ENCODE results near the gene LONP1. TPM values are rescaled to one million over a fixed set of nuclear protein-coding genes. Genes with fewer than 3 reads are reported as not detected.

LONP1 gene
- total RNA-seq, 4 donors from 2014 or later: 40.9 to 81.7 (median 61.2) TPM

DNA sequence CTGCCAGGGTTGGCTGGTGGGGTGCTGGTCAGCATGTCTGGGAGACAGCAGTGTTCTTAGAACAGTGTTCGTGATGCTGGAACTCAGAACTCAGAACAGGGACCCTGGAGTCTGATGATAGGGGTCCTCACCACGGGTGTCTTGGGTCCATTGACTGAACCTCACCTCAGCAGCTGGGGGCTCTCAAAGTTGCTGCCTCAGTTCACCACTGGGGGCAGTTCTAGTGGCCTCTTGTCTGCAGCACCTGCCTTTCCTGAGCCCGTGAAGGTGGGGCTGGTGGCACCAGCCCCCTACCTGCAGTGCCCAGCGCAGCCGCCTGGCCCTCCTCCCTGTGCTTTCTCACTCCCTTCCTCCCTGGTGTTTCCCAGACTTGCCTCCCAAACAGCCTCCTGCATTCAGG lies 68.6 kb downstream of the LONP1 start:
- WGBS, 2 donors: 96 to 98% methylated on average over 4 to 5 of the region's 5 CpGs
- TF ChIP-seq, protein P1, sequence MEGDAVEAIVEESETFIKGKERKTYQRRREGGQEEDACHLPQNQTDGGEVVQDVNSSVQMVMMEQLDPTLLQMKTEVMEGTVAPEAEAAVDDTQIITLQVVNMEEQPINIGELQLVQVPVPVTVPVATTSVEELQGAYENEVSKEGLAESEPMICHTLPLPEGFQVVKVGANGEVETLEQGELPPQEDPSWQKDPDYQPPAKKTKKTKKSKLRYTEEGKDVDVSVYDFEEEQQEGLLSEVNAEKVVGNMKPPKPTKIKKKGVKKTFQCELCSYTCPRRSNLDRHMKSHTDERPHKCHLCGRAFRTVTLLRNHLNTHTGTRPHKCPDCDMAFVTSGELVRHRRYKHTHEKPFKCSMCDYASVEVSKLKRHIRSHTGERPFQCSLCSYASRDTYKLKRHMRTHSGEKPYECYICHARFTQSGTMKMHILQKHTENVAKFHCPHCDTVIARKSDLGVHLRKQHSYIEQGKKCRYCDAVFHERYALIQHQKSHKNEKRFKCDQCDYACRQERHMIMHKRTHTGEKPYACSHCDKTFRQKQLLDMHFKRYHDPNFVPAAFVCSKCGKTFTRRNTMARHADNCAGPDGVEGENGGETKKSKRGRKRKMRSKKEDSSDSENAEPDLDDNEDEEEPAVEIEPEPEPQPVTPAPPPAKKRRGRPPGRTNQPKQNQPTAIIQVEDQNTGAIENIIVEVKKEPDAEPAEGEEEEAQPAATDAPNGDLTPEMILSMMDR (IDR thresholded peaks at IDR 0.05): no peak
- TF ChIP-seq POLR2A (IDR thresholded peaks at IDR 0.05): no peak
- DNase-seq (ENCODE audit: low spot score in 2 of 2): no peak
- intact Hi-C loops (cut with DNase I; ENCODE audit: low total_unique reads): no loop called here
- H3K4me3 ChIP-seq (ENCODE audit: low read depth, poor library complexity, severe bottlenecking): no peak overlapping the region

- H3K4me3 ChIP-seq (ENCODE audit: low read depth, poor library complexity, severe bottlenecking): no peak overlapping the region
- WGBS, 2 donors: 91 to 92% methylated on average over 11 of the region's 11 CpGs
- TF ChIP-seq, protein P1 (IDR thresholded peaks at IDR 0.05): no peak
- TF ChIP-seq POLR2A (IDR thresholded peaks at IDR 0.05): no peak
- no peak for DNase-seq (ENCODE audit: low spot score in 2 of 2)
- intact Hi-C loops (cut with DNase I; ENCODE audit: low total_unique reads): no loop called here
Observed at GRCh38 chr19:5648464-5648863, 71.5 kb downstream of the LONP1 start.

DNA sequence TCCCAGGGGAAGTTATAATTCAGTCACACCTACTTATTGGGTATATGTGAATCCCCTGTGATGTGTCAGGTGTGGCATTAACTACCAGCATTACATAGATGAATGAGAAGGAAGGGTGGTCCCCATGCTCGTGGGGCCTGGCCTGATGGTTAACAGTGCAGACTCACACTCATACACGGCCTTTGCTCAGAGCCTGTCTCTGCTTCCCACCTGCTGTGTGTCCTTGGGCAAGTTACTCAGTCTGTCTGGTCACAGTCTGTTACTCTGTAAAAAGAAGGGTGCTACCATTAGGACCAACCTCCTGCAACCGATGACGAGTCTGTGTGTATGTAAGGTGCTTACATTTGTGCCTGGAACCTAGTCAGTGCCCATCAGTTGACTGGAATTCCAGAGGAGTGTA lies 73.2 kb downstream of the LONP1 start:
- WGBS, 2 donors: 88 to 94% methylated on average over 4 of the region's 4 CpGs
- intact Hi-C loops (cut with DNase I; ENCODE audit: low total_unique reads): no loop called here
- DNase-seq (ENCODE audit: low spot score in 2 of 2): no peak
- no peak overlapping the region for H3K4me3 ChIP-seq (ENCODE audit: low read depth, poor library complexity, severe bottlenecking)
- TF ChIP-seq, protein P1 (IDR thresholded peaks at IDR 0.05): no peak
- TF ChIP-seq POLR2A (IDR thresholded peaks at IDR 0.05): no peak

DNA sequence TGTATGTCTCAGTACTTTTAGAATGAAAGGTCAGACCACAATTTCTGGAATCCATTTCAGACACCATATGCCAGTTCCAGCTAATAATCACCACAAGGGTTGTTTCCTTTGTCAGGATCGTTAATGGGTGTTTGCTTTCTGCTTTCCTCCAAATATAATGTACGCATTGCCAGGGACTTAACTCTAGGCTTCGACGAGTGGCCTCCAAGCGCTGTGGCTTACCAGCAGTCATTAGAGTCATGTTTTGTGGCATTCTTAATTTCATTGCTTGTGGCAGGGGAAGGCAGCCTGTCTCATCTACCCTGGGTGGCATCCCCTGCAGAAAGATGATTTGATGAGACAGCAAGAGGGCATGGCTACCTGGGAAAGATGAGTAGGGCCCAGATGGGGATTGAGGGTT lies 74.5 kb downstream of the LONP1 start:
- TF ChIP-seq, protein P1 (IDR thresholded peaks at IDR 0.05): no peak
- no peak for TF ChIP-seq POLR2A (IDR thresholded peaks at IDR 0.05)
- 77 to 93% methylated on average over 5 of the region's 5 CpGs for WGBS, 2 donors
- intact Hi-C loops (cut with DNase I; ENCODE audit: low total_unique reads): no loop called here
- no peak for DNase-seq (ENCODE audit: low spot score in 2 of 2)
- no peak overlapping the region for H3K4me3 ChIP-seq (ENCODE audit: low read depth, poor library complexity, severe bottlenecking)

DNA sequence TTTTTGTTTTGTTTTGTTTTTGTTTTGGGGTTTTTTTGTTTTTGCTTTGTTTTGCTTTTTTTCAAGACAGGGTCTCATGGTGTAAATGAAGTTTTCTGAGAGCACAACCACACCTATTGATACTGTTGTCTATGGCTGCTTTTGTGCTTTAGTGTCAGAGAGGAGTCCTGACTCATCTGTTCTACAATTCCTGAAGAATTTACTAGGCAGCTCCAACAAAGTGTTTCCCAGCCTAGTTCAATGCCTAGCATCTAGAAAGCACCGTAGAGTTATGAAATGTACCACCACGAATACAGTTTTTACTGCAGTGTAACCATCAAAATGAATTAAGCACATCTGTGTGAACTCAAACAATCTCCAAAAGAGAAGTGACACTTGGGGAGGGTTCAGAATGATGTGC lies 75.9 kb downstream of the LONP1 start:
- WGBS, 2 donors: 80 to 85% methylated on average over 2 of the region's 2 CpGs
- H3K4me3 ChIP-seq (ENCODE audit: low read depth, poor library complexity, severe bottlenecking): no peak overlapping the region
- intact Hi-C loops (cut with DNase I; ENCODE audit: low total_unique reads): no loop called here
- TF ChIP-seq, protein P1 (IDR thresholded peaks at IDR 0.05): no peak
- DNase-seq (ENCODE audit: low spot score in 2 of 2): peak in 1 of 2 donors; percentile 14

GRCh38 chr19:5643060-5643459 lies 76.9 kb downstream of the LONP1 start:
- peak in 1 of 2 donors; percentile 13 for DNase-seq (ENCODE audit: low spot score in 2 of 2)
- TF ChIP-seq, protein P1 (IDR thresholded peaks at IDR 0.05): no peak
- no peak for TF ChIP-seq POLR2A (IDR thresholded peaks at IDR 0.05)
- intact Hi-C loops (cut with DNase I; ENCODE audit: low total_unique reads): no loop called here
- no peak overlapping the region for H3K4me3 ChIP-seq (ENCODE audit: low read depth, poor library complexity, severe bottlenecking)
- WGBS, 2 donors: 90 to 93% methylated on average over 4 of the region's 4 CpGs

Measured in lower leg skin (tissue), 4 donors.